SK-N-SH (cell line): ENCODE results near the gene VAMP5. TPM values are rescaled to one million over a fixed set of nuclear protein-coding genes. Genes with fewer than 3 reads are reported as not detected.
A peak's percentile ranks its signal among the peaks of the same experiment; 100 is the strongest.

Experiments
- CTCF ChIA-PET: fragments of 300-600, 350-600 bp; formaldehyde crosslinking; extraction: SDS; loops from one replicate; lab custom pipeline; 2021; lab: Yijun Ruan, JAX
- POLR2A ChIA-PET: fragments of 350-600 bp; sonication (Branson Sonifier 250); formaldehyde crosslinking; extraction: SDS; loops from one replicate; lab custom pipeline; 2020; ENCODE audit warnings: antibody characterized with exemption, inconsistent platforms; lab: Yijun Ruan, JAX
- DNase-seq: peaks from one replicate; pipeline ENCODE4 v3.0.0; 2012
- H2AFZ ChIP-seq: fragments of 200-600 bp; sonication (generic); 2 replicates; pipeline ENCODE4 v1.8.1; 2016; ENCODE audit warnings: antibody characterized with exemption, mild to moderate bottlenecking, low read depth
- H3F3A ChIP-seq: fragments of 200-600 bp; sonication (generic); replicated peaks from 2 replicates; pipeline ENCODE3; 2016; ENCODE audit warnings: antibody characterized with exemption, mild to moderate bottlenecking; ENCODE audit not compliant: insufficient read depth
- H3K27ac ChIP-seq, 2 experiments: fragments of 200-500 bp in 1 of 2; fragments of 200-600 bp in 1 of 2; sonication (Bioruptor generic) in 1 of 2; sonication (generic), shearing (Covaris generic) in 1 of 2; 2 replicates each; pipeline versions ENCODE4 v1.5.1 to v1.6.1; 2014 to 2016; ENCODE audit warnings: low read depth in 2 of 2, inconsistent platforms in 1 of 2, low read length in 1 of 2, mild to moderate bottlenecking in 1 of 2, mixed read lengths in 1 of 2
- H3K27me3 ChIP-seq: fragments of 200-600 bp; sonication (generic), shearing (Covaris generic); 2 replicates; pipeline ENCODE4 v1.6.1; 2016; ENCODE audit warnings: mixed run types; ENCODE audit not compliant: insufficient read depth
- H3K36me3 ChIP-seq, 2 experiments: fragments of 200-500 bp in 1 of 2; fragments of 200-600 bp in 1 of 2; sonication (Bioruptor generic) in 1 of 2; sonication (generic) in 1 of 2; replicated peaks in 1 of 2; 2 replicates each; pipeline versions ENCODE3 to v1.5.1; 2014 to 2016; ENCODE audit warnings: low read length in 1 of 2, mild to moderate bottlenecking in 1 of 2; ENCODE audit not compliant: insufficient read depth in 2 of 2, control insufficient read depth in 1 of 2
- H3K4me1 ChIP-seq, 2 experiments: fragments of 200-500 bp in 1 of 2; fragments of 200-600 bp in 1 of 2; sonication (Bioruptor generic) in 1 of 2; sonication (generic), shearing (Covaris generic) in 1 of 2; 2 replicates each; pipeline versions ENCODE4 v1.5.1 to v1.6.1; 2014 to 2016; ENCODE audit warnings: low read depth in 1 of 2, low read length in 1 of 2, mixed run types in 1 of 2; ENCODE audit not compliant: insufficient read depth in 2 of 2, control insufficient read depth in 1 of 2
- H3K4me2 ChIP-seq: fragments of 200-600 bp; sonication (generic), shearing (Covaris generic); 2 replicates; pipeline ENCODE4 v1.6.1; 2017; ENCODE audit warnings: mixed run types
- H3K4me3 ChIP-seq, 2 experiments: fragments of 200-500 bp in 1 of 2; fragments of 200-600 bp in 1 of 2; sonication (Bioruptor generic) in 1 of 2; sonication (generic), shearing (Covaris generic) in 1 of 2; 2 replicates each; pipeline versions ENCODE4 v1.5.1 to v1.8.1; 2014 to 2016; ENCODE audit warnings: low read depth in 2 of 2, inconsistent platforms in 1 of 2, low read length in 1 of 2, mild to moderate bottlenecking in 1 of 2, mixed read lengths in 1 of 2, moderate library complexity in 1 of 2
- H3K79me2 ChIP-seq: fragments of 200-600 bp; sonication (generic); 2 replicates; pipeline ENCODE4 v1.8.1; 2017; ENCODE audit warnings: mild to moderate bottlenecking; ENCODE audit not compliant: insufficient read depth
- H3K9ac ChIP-seq: fragments of 200-600 bp; sonication (generic); 2 replicates; pipeline ENCODE4 v1.6.1; 2017; ENCODE audit warnings: mixed run types
- H3K9me2 ChIP-seq: fragments of 200-600 bp; sonication (generic); 2 replicates; pipeline ENCODE4 v1.6.1; 2017; ENCODE audit warnings: mixed run types
- H3K9me3 ChIP-seq: fragments of 200-600 bp; sonication (generic); 2 replicates; pipeline ENCODE4 v1.6.1; 2017; ENCODE audit warnings: mixed run types, mild to moderate bottlenecking, moderate library complexity
- H4K20me1 ChIP-seq: fragments of 200-600 bp; sonication (generic); 2 replicates; pipeline ENCODE4 v1.6.1; 2017; ENCODE audit warnings: mild to moderate bottlenecking, mixed run types; ENCODE audit not compliant: insufficient read depth
- CHD2 ChIP-seq: fragments of 150-350 bp; IDR thresholded peaks from 2 replicates; pipeline ENCODE4 v1.6.1; 2018; ENCODE audit warnings: low read length; ENCODE audit not compliant: partially characterized antibody
- EP300 ChIP-seq, 2 experiments: IDR thresholded peaks; 2 replicates each; pipeline versions ENCODE4 v1.4.0 to v1.6.1; 2012; ENCODE audit warnings: borderline replicate concordance in 1 of 2, low read depth in 1 of 2, low read length in 1 of 2
- EZH2phosphoT487 ChIP-seq: fragments of 200-600 bp; sonication (generic); IDR thresholded peaks from 2 replicates; pipeline ENCODE4 v1.6.1; 2017; ENCODE audit warnings: low read depth, mixed run types, mild to moderate bottlenecking, antibody characterized with exemption, moderate library complexity, borderline replicate concordance
- FOSL2 ChIP-seq: IDR thresholded peaks from 2 replicates; pipeline ENCODE4 v1.4.0; 2012; ENCODE audit warnings: low read depth, mild to moderate bottlenecking, moderate library complexity, borderline replicate concordance
- FOXJ3 ChIP-seq: sonication (generic); formaldehyde crosslinking; IDR thresholded peaks from 2 replicates; pipeline ENCODE4 v1.5.1; 2020; ENCODE audit warnings: mild to moderate bottlenecking, missing genetic modification reagents
- GABPA ChIP-seq: IDR thresholded peaks from 2 replicates; pipeline ENCODE4 v1.4.0; 2012; ENCODE audit warnings: low read depth, mild to moderate bottlenecking
- GATA2 ChIP-seq: sonication (generic); formaldehyde crosslinking; IDR thresholded peaks from 2 replicates; pipeline ENCODE4 v1.5.0; 2020; ENCODE audit warnings: mild to moderate bottlenecking, missing genetic modification reagents
- JUND ChIP-seq: IDR thresholded peaks from 2 replicates; pipeline ENCODE4 v1.4.0; 2012
- MEF2A ChIP-seq: IDR thresholded peaks from 2 replicates; pipeline ENCODE4 v1.4.0; 2012; ENCODE audit warnings: low read depth, borderline replicate concordance
- POLR2AphosphoS5 ChIP-seq: IDR thresholded peaks from 2 replicates; pipeline ENCODE4 v1.6.1; 2012; ENCODE audit warnings: low read depth, low read length
- RAD21 ChIP-seq: IDR thresholded peaks from 2 replicates; pipeline ENCODE4 v1.6.1; 2012; ENCODE audit warnings: mild to moderate bottlenecking, low read length
- RCOR1 ChIP-seq: fragments of 150-350 bp; IDR thresholded peaks from 2 replicates; pipeline ENCODE4 v1.6.1; 2017; ENCODE audit warnings: antibody characterized with exemption, low read length
- RXRA ChIP-seq: IDR thresholded peaks from 2 replicates; pipeline ENCODE4 v1.4.0; 2012; ENCODE audit warnings: low read depth, mild to moderate bottlenecking, borderline replicate concordance
- SIN3A ChIP-seq: IDR thresholded peaks from 2 replicates; pipeline ENCODE4 v1.6.1; 2012; ENCODE audit warnings: low read depth, mild to moderate bottlenecking, low read length, moderate library complexity, borderline replicate concordance
- SMC3 ChIP-seq: IDR thresholded peaks from 2 replicates; pipeline ENCODE4 v1.6.1; 2012; ENCODE audit warnings: low read depth, low read length, improper control_type of control experiment
- TAF1 ChIP-seq: IDR thresholded peaks from 2 replicates; pipeline ENCODE4 v1.6.1; 2012; ENCODE audit warnings: low read depth, mild to moderate bottlenecking, low read length, moderate library complexity, borderline replicate concordance
- TCF12 ChIP-seq: IDR thresholded peaks from 2 replicates; pipeline ENCODE4 v1.4.0; 2012
- TEAD4 ChIP-seq: IDR thresholded peaks from 2 replicates; pipeline ENCODE4 v1.4.0; 2012; ENCODE audit warnings: mild to moderate bottlenecking, borderline replicate concordance; ENCODE audit not compliant: insufficient read depth
- YY1 ChIP-seq: IDR thresholded peaks from 2 replicates; pipeline ENCODE4 v1.4.0; 2012; ENCODE audit warnings: low read depth, mild to moderate bottlenecking
- WGBS: methylation state at CpG from one replicate; pipeline ENCODE4 v1.1.6; 2017; ENCODE audit warnings: low lambda C conversion rate; 5-methylcytosine and 5-hydroxymethylcytosine counted together
- polyA plus RNA-seq, 3 experiments: library from polyadenylated mRNA; depleted of rRNA; stranded (reverse); fragments of >200 nt; gene quantifications; 2 replicates each; pipeline ENCODE4 v1.2.3, GENCODE V29; 2012
- TF ChIP-seq, protein P1 (sequence below): IDR thresholded peaks from 2 replicates; pipeline ENCODE4 v1.4.0; 2012; ENCODE audit warnings: low read depth
- TF ChIP-seq, protein P2 (sequence below): fragments of 200-600 bp; sonication (generic); IDR thresholded peaks from 2 replicates; pipeline ENCODE4 v1.6.1; 2017; ENCODE audit warnings: antibody characterized with exemption, mild to moderate bottlenecking, moderate library complexity
- TF ChIP-seq, protein P3 (sequence below): IDR thresholded peaks from 2 replicates; pipeline ENCODE4; 2012
- TF ChIP-seq, protein P4 (sequence below): IDR thresholded peaks from 2 replicates; pipeline ENCODE4 v1.4.0; 2012; ENCODE audit warnings: low read depth, borderline replicate concordance
- TF ChIP-seq, protein P5 (sequence below): fragments of 150-350 bp; IDR thresholded peaks from 2 replicates; pipeline ENCODE4 v1.6.1; 2016; ENCODE audit warnings: mild to moderate bottlenecking, low read depth, low read length

The VAMP5 gene
- polyA plus RNA-seq, 1 of the 3 experiments (the other 2 are of a cell fraction): 12.0 TPM

DNA sequence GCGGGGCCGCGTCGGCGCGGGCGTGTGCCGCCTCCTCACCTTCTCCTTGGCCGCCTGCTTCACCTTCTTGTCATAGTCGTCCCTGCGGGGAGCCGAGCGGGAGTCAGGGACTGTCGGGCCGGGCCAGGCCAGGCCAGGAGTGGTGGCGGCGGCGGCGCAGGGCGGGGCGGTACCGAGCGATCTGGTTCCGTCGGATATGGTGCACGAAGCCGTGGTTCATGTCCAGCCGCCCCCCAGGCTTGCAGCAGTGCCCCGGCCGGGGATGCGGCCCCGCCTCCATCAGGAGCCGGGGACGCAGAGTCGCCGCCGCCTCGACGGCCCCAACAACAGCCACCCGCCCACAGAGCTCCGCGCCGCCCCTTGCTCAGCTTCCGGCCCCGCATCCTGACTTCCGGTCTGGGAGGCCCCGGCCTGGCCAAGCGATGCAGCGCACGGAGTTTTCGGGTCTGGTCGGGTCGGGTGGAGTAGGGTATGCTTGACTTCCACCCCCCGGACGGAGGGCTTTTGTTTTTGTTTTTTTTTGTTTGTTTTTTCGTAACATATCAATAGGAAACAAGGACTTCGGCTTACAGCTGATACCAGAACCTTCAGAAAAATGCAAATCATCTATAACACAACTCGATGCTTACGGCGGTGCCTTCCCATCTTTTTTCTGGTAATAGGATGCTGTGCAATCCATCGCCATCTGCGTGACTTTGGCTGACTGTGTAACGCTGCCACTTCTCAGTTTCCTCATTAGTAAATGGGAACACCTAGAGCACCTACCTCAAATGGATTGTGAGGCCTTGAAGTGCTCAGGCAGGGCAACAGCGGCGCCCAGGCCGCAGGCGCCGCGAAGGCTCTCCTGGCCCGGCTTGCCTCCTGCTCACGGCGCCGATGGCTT lies 27.7 kb downstream of the VAMP5 start, which contains the start of gene C2orf68 (continued):
- no peak for TF ChIP-seq EZH2phosphoT487
- TF ChIP-seq TCF12: peak; percentile 20; the same call in 1 of the 2 replicates
- no peak for TF ChIP-seq RXRA
- peak; percentile 97 for TF ChIP-seq POLR2AphosphoS5
- TF ChIP-seq YY1: peak; percentile 40; the same call in 1 of the 2 replicates
- TF ChIP-seq, protein P1, sequence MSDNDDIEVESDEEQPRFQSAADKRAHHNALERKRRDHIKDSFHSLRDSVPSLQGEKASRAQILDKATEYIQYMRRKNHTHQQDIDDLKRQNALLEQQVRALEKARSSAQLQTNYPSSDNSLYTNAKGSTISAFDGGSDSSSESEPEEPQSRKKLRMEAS: peak; percentile 93
- no peak for TF ChIP-seq RAD21
- no peak for TF ChIP-seq TEAD4
- TF ChIP-seq GABPA: peak; percentile 90
- no peak for TF ChIP-seq RCOR1
- no peak for TF ChIP-seq FOXJ3 (CRISPR knock-in tag)
- peak in 1 of 2 experiments; percentile 18; a peak in 1 of 4 replicates for TF ChIP-seq EP300 (IDR thresholded peaks at IDR 0.05; ENCODE audit: borderline replicate concordance in 1 of 2, low read depth in 1 of 2, low read length in 1 of 2)
- TF ChIP-seq FOSL2: no peak
- TF ChIP-seq SIN3A: peak; percentile 52; the same call in 1 of the 2 replicates

DNA sequence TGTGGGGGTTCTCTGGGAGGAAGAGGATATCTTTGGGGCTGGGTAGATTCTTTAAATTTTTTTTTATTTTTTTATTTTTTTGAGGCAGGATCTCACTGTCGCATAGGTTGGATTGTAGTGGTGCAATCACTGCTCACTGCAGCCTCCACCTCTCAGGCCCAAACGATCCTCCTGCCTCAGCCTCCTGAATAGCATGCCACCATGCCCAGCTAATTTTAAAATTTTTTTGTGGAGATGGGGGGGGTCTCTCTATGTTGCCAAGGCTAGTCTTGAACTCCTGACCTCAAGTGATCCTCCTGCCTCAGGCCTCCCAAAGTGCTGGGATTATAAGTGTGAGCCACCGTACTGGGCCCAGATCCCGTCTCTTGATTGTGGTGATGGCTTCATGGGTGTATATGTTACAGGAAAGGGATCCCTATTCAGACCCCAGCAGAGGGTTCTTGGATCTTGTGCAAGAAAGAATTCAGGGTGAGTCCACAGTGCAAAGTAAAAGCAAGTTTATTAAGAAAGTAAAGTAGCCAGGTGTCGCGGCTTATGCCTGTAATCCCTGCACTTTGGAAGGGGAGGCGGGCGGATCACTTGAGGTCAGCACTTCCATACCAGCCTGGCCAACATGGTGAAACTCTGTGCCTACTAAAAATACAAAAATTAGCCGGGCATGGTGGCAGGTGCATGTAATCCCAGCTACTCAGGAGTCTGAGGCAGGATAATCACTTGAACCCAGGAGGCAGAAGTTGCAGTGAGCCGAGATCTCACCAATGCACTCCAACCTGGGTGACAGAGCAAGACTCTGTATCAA lies 29.7 kb downstream of the VAMP5 start:
- Histone ChIP-seq H3K9me2 (no peaks in the 10 kb centered on the region), H2AFZ (no peak overlapping the region), H3K9me3 (no peaks in the 10 kb centered on the region), H3K27me3 (no peaks in the 10 kb centered on the region), H3F3A (peaks cover 22% of the 10 kb centered on the region), H3K27ac (no peak overlapping the region), H3K4me2 (no peak overlapping the region), H3K4me3 (no peak overlapping the region), H3K79me2 (peaks cover 80% of the 10 kb centered on the region), H3K36me3 (peaks cover 5 to 8% of the 10 kb centered on the region in 2 experiments), H3K4me1 (peaks cover 9 to 17% of the 10 kb centered on the region in 2 experiments; a peak in 3 of 4 replicates), H4K20me1 (peaks cover 15% of the 10 kb centered on the region), H3K9ac (no peak overlapping the region)
- TF ChIP-seq GABPA (no peak), EZH2phosphoT487 (no peak), RCOR1 (no peak), RXRA (no peak), RAD21 (no peak), JUND (no peak), TCF12 (no peak), GATA2 (CRISPR knock-in tag) (no peak), CHD2 (no peak), SIN3A (no peak), TAF1 (no peak), SMC3 (no peak), MEF2A (no peak)
- TF ChIP-seq, protein P2, sequence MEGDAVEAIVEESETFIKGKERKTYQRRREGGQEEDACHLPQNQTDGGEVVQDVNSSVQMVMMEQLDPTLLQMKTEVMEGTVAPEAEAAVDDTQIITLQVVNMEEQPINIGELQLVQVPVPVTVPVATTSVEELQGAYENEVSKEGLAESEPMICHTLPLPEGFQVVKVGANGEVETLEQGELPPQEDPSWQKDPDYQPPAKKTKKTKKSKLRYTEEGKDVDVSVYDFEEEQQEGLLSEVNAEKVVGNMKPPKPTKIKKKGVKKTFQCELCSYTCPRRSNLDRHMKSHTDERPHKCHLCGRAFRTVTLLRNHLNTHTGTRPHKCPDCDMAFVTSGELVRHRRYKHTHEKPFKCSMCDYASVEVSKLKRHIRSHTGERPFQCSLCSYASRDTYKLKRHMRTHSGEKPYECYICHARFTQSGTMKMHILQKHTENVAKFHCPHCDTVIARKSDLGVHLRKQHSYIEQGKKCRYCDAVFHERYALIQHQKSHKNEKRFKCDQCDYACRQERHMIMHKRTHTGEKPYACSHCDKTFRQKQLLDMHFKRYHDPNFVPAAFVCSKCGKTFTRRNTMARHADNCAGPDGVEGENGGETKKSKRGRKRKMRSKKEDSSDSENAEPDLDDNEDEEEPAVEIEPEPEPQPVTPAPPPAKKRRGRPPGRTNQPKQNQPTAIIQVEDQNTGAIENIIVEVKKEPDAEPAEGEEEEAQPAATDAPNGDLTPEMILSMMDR: no peak
- TF ChIP-seq, protein P3, sequence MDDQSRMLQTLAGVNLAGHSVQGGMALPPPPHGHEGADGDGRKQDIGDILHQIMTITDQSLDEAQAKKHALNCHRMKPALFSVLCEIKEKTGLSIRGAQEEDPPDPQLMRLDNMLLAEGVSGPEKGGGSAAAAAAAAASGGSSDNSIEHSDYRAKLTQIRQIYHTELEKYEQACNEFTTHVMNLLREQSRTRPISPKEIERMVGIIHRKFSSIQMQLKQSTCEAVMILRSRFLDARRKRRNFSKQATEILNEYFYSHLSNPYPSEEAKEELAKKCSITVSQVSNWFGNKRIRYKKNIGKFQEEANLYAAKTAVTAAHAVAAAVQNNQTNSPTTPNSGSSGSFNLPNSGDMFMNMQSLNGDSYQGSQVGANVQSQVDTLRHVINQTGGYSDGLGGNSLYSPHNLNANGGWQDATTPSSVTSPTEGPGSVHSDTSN: no peak
- TF ChIP-seq, protein P4, sequence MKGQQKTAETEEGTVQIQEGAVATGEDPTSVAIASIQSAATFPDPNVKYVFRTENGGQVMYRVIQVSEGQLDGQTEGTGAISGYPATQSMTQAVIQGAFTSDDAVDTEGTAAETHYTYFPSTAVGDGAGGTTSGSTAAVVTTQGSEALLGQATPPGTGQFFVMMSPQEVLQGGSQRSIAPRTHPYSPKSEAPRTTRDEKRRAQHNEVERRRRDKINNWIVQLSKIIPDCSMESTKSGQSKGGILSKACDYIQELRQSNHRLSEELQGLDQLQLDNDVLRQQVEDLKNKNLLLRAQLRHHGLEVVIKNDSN: no peak
- TF ChIP-seq, protein P5, sequence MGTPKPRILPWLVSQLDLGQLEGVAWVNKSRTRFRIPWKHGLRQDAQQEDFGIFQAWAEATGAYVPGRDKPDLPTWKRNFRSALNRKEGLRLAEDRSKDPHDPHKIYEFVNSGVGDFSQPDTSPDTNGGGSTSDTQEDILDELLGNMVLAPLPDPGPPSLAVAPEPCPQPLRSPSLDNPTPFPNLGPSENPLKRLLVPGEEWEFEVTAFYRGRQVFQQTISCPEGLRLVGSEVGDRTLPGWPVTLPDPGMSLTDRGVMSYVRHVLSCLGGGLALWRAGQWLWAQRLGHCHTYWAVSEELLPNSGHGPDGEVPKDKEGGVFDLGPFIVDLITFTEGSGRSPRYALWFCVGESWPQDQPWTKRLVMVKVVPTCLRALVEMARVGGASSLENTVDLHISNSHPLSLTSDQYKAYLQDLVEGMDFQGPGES: no peak
- DNase-seq: no peak
- ChIA-PET POLR2A (interaction anchor here (0.7 kb wide), 1 partner anchor 149 kb away, joined by 3 read pairs; no protein-coding TSS in a partner anchor), CTCF (interaction anchor here (1.2 kb wide), 1 partner anchor 24 kb away, joined by 4 read pairs; no protein-coding TSS in a partner anchor)
- WGBS: 94% methylated on average over 10 of the region's 10 CpGs
